Measurements from ENCODE around the gene MAZ. TPM values are rescaled to one million over a fixed set of nuclear protein-coding genes. Genes with fewer than 3 reads are reported as not detected.

Gene MAZ
- total RNA-seq, 1 donor from 2014 or later: 125 TPM

DNA sequence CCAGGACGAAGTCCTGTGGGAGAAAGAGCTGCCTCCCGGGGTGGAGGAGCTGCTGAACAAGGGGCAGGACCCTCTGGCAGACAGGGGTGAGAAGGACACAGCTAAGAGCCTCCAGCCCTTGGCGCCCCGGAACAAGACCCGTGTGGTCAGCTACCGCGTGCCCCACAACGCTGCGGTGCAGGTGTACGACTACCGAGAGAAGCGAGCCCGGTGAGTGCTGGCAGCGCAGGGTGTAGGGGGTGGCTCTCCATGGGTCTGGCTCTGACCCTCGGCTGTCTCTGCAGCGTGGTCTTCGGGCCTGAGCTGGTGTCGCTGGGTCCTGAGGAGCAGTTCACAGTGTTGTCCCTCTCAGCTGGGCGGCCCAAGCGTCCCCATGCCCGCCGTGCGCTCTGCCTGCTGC, 35.3 kb downstream of the MAZ start:
- DNase-seq (ENCODE audit: low read depth) (no peak), FAIRE-seq (no peak)
- TF ChIP-seq, protein P1, sequence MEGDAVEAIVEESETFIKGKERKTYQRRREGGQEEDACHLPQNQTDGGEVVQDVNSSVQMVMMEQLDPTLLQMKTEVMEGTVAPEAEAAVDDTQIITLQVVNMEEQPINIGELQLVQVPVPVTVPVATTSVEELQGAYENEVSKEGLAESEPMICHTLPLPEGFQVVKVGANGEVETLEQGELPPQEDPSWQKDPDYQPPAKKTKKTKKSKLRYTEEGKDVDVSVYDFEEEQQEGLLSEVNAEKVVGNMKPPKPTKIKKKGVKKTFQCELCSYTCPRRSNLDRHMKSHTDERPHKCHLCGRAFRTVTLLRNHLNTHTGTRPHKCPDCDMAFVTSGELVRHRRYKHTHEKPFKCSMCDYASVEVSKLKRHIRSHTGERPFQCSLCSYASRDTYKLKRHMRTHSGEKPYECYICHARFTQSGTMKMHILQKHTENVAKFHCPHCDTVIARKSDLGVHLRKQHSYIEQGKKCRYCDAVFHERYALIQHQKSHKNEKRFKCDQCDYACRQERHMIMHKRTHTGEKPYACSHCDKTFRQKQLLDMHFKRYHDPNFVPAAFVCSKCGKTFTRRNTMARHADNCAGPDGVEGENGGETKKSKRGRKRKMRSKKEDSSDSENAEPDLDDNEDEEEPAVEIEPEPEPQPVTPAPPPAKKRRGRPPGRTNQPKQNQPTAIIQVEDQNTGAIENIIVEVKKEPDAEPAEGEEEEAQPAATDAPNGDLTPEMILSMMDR (IDR thresholded peaks at IDR 0.05; ENCODE audit: insufficient read depth, low read length, severe bottlenecking): no peak
- no peak overlapping the region for H3K4me3 ChIP-seq (ENCODE audit: low read depth, low read length)
- no peaks in the 10 kb centered on the region for H3K27me3 ChIP-seq (ENCODE audit: control insufficient read depth, insufficient read depth, low read length)
- H3K36me3 ChIP-seq (ENCODE audit: control insufficient read depth, insufficient read depth, low read length): peaks cover 42% of the 10 kb centered on the region

DNA sequence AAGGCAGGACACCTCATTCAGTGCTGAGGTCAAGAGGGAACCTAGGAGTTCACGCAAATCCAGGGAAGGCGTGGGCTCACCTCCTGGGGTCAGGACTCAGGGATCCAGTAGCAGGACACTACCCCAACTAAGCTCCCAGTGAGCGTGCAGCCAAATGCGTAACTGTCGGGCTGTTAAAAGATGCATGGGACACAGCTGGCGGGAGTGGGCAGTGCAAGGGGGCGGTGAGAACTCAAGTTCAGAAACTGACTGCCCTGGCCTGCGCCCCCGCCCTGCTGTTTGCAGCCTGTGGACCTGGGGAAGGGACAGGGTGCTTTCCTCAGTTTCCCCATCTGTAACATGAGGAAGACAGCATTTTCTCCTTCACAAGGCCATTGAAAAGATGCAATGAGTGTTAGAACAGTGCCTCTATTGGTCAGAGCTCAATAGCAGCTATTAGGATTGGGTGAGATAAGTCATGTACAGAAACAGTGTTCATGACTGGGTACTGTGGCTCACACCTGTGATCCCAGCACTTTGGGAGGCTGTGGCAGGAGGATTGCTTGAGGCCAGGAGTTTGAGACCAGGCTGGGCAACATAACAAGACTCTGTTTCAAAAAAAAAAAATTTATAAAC, 36.5 kb downstream of the MAZ start:
- FAIRE-seq (peak; percentile 40), DNase-seq (ENCODE audit: low read depth) (no peak)
- TF ChIP-seq, protein P1 (IDR thresholded peaks at IDR 0.05; ENCODE audit: insufficient read depth, low read length, severe bottlenecking): no peak
- Histone ChIP-seq H3K36me3 (ENCODE audit: control insufficient read depth, insufficient read depth, low read length) (peaks cover 43% of the 10 kb centered on the region), H3K4me3 (ENCODE audit: low read depth, low read length) (no peak overlapping the region), H3K27me3 (ENCODE audit: control insufficient read depth, insufficient read depth, low read length) (no peaks in the 10 kb centered on the region)

DNA sequence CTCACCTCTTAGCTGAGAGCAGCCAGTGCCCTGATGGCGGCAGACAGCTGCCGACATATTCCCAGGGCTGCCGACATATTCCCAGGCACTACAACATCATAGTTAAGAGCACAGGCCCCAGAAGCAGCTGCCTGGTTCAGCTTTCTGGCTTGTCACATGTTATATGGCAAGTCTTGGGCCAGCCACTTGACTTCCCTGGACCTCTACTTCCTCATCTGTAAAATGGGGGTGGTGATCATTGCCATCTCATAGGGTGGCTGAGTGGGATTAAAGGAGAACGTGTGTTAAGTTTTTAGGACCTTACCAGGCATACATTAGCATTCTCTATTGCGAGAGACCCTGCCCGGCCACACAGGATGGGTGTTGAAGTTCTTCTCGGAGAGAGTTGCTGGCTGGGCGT, 37.6 kb downstream of the MAZ start:
- DNase-seq (ENCODE audit: low read depth): no peak
- no peaks in the 10 kb centered on the region for H3K27me3 ChIP-seq (ENCODE audit: control insufficient read depth, insufficient read depth, low read length)
- TF ChIP-seq, protein P1 (IDR thresholded peaks at IDR 0.05; ENCODE audit: insufficient read depth, low read length, severe bottlenecking): no peak
- H3K36me3 ChIP-seq (ENCODE audit: control insufficient read depth, insufficient read depth, low read length): peaks cover 44% of the 10 kb centered on the region
- no peak overlapping the region for H3K4me3 ChIP-seq (ENCODE audit: low read depth, low read length)
- FAIRE-seq: no peak

DNA sequence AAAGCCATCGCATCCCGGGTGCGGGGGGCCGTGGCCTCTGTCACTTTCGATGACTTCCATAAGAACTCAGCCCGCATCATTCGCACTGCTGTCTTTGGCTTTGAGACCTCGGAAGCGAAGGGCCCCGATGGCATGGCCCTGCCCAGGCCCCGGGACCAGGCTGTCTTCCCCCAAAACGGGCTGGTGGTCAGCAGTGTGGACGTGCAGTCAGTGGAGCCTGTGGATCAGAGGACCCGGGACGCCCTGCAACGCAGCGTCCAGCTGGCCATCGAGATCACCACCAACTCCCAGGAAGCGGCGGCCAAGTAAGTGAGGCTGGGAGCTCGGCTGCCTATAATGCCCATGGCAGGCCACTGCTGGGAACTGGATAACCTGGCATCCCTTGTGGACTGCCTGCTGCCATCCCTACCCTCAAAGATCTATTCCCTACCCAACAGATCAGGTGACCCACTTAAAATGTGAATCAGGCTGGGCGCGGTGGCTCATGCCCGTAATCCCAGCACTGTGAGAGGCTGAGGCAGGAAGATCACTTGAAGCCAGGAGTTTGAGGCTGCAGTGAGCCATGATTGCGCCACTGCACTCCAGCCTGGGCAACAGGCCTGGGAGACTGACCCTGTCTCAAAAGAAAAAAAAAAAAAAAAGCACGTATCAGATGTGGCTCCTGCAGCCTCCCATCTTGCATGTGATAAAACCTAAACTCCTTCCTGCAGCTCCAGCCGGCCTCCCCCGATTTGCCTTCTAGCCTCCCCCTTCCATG, 38.4 kb downstream of the MAZ start:
- FAIRE-seq: no peak
- no peaks in the 10 kb centered on the region for H3K27me3 ChIP-seq (ENCODE audit: control insufficient read depth, insufficient read depth, low read length)
- H3K4me3 ChIP-seq (ENCODE audit: low read depth, low read length): no peak overlapping the region
- no peak for DNase-seq (ENCODE audit: low read depth)
- peaks cover 42% of the 10 kb centered on the region for H3K36me3 ChIP-seq (ENCODE audit: control insufficient read depth, insufficient read depth, low read length)
- TF ChIP-seq, protein P1 (IDR thresholded peaks at IDR 0.05; ENCODE audit: insufficient read depth, low read length, severe bottlenecking): no peak

DNA sequence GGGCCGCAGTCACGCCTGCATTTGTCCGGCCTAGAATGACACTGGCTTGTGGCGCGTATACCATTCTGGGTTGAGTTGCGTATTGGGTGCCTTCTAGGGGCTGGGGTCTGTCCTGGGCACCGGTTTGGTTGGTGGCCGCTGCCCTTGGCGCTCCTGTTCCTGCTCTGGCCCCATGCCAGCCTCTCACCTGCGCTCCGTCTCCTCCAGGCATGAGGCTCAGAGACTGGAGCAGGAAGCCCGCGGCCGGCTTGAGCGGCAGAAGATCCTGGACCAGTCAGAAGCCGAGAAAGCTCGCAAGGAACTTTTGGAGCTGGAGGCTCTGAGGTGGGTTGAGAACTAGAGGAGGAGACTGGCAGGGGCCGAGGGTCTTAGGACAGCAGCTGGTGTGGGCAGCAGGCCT, 39.3 kb downstream of the MAZ start:
- TF ChIP-seq, protein P1 (IDR thresholded peaks at IDR 0.05; ENCODE audit: insufficient read depth, low read length, severe bottlenecking): no peak
- FAIRE-seq (no peak), DNase-seq (ENCODE audit: low read depth) (no peak)
- Histone ChIP-seq H3K27me3 (ENCODE audit: control insufficient read depth, insufficient read depth, low read length) (no peaks in the 10 kb centered on the region), H3K36me3 (ENCODE audit: control insufficient read depth, insufficient read depth, low read length) (peaks cover 37% of the 10 kb centered on the region), H3K4me3 (ENCODE audit: low read depth, low read length) (no peak overlapping the region)
